ENCODE measurements around the gene FBN2. TPM values are rescaled to one million over a fixed set of nuclear protein-coding genes. Genes with fewer than 3 reads are reported as not detected.

The FBN2 gene
- total RNA-seq, 1 donor from 2014 or later = 6.6 TPM

GRCh38 chr5:128553747-128554146 lies 15.7 kb upstream of the FBN2 start:
- DNase-seq (ENCODE audit: low spot score, unreplicated experiment) = no peak
- Mint-ChIP-seq H3K4me3 (ENCODE audit: low read depth) (no peak overlapping the region), H3K9me3 (ENCODE audit: low read depth) (peaks cover 17% of the 10 kb centered on the region), H3K27ac (no peak overlapping the region), H3K27me3 (no peaks in the 10 kb centered on the region), H3K36me3 (ENCODE audit: insufficient read depth) (peaks cover 1% of the 10 kb centered on the region), H3K4me1 (ENCODE audit: low read depth) (peaks cover 4% of the 10 kb centered on the region)
- no peak for TF ChIP-seq CTCF (IDR thresholded peaks at IDR 0.05; ENCODE audit: unreplicated experiment)

GRCh38 chr5:128551476-128551875 lies 13.4 kb upstream of the FBN2 start:
- Mint-ChIP-seq H3K27ac (no peak overlapping the region), H3K4me3 (ENCODE audit: low read depth) (no peak overlapping the region), H3K9me3 (ENCODE audit: low read depth) (peaks cover 17% of the 10 kb centered on the region), H3K27me3 (no peaks in the 10 kb centered on the region), H3K36me3 (ENCODE audit: insufficient read depth) (peaks cover 1% of the 10 kb centered on the region), H3K4me1 (ENCODE audit: low read depth) (peaks cover 6% of the 10 kb centered on the region)
- DNase-seq (ENCODE audit: low spot score, unreplicated experiment) = no peak
- no peak for TF ChIP-seq CTCF (IDR thresholded peaks at IDR 0.05; ENCODE audit: unreplicated experiment)

GRCh38 chr5:128549496-128549895 lies 11.5 kb upstream of the FBN2 start:
- no peak overlapping the region for H3K4me3 Mint-ChIP-seq (ENCODE audit: low read depth)
- H3K9me3 Mint-ChIP-seq (ENCODE audit: low read depth) = peaks cover 22% of the 10 kb centered on the region
- H3K27me3 Mint-ChIP-seq = no peaks in the 10 kb centered on the region
- H3K4me1 Mint-ChIP-seq (ENCODE audit: low read depth) = peaks cover 6% of the 10 kb centered on the region
- H3K36me3 Mint-ChIP-seq (ENCODE audit: insufficient read depth) = peaks cover 1% of the 10 kb centered on the region
- TF ChIP-seq CTCF (IDR thresholded peaks at IDR 0.05; ENCODE audit: unreplicated experiment) = no peak
- no peak overlapping the region for H3K27ac Mint-ChIP-seq
- DNase-seq (ENCODE audit: low spot score, unreplicated experiment) = no peak

- DNase-seq (ENCODE audit: low spot score, unreplicated experiment) = no peak
- Mint-ChIP-seq H3K36me3 (ENCODE audit: insufficient read depth) (no peaks in the 10 kb centered on the region), H3K27ac (no peak overlapping the region), H3K27me3 (no peaks in the 10 kb centered on the region), H3K4me1 (ENCODE audit: low read depth) (peaks cover 6% of the 10 kb centered on the region), H3K4me3 (ENCODE audit: low read depth) (no peak overlapping the region), H3K9me3 (ENCODE audit: low read depth) (peaks cover 17% of the 10 kb centered on the region)
- no peak for TF ChIP-seq CTCF (IDR thresholded peaks at IDR 0.05; ENCODE audit: unreplicated experiment)
These were observed 8.7 kb upstream of the FBN2 start for GRCh38 chr5:128546658-128547281.

GRCh38 chr5:128541385-128541784 lies 3.3 kb upstream of the FBN2 start:
- no peak overlapping the region for H3K27ac Mint-ChIP-seq
- no peak for DNase-seq (ENCODE audit: low spot score, unreplicated experiment)
- peaks cover 2% of the 10 kb centered on the region for H3K4me1 Mint-ChIP-seq (ENCODE audit: low read depth)
- H3K4me3 Mint-ChIP-seq (ENCODE audit: low read depth) = no peak overlapping the region
- H3K27me3 Mint-ChIP-seq = peaks cover 19% of the 10 kb centered on the region
- no peaks in the 10 kb centered on the region for H3K36me3 Mint-ChIP-seq (ENCODE audit: insufficient read depth)
- peaks cover 17% of the 10 kb centered on the region for H3K9me3 Mint-ChIP-seq (ENCODE audit: low read depth)
- no peak for TF ChIP-seq CTCF (IDR thresholded peaks at IDR 0.05; ENCODE audit: unreplicated experiment)
